PC-3 (cell line): ENCODE results near the gene FKBP7.

Experiments
- EZH2 ChIP-seq: fragments of 300-600 bp; sonication (generic); IDR thresholded peaks from one replicate; pipeline ENCODE4 v1.6.1; 2017; ENCODE audit warnings: antibody characterized with exemption, mild to moderate bottlenecking, low read length; ENCODE audit not compliant: unreplicated experiment
- TF ChIP-seq, protein P1 (sequence below): fragments of 300-600 bp; sonication (generic); conservative IDR thresholded peaks from 2 replicates; pipeline ENCODE4 v1.5.1; 2017; ENCODE audit warnings: antibody characterized with exemption, low read depth, mild to moderate bottlenecking, low read length

DNA sequence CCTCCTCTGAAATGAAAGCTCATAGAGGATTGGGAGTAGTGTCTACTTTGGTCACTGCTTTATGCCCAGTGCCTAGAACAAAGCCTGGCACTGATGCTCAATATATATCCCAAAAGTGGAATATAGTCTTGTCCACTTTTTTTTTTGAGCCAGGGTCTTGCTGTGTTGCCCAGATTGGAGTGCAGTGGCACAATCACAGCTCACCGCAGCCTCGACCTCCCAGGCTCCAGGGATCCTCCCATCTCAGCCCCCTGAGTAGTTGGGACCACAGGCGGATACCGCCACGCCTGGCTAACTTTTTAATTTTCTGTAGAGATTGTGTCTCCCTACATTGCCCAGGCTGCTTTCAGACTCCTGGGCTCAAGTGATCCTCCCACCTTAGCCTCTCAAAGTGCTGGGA, 3.8 kb downstream of the FKBP7 start:
- TF ChIP-seq, protein P1, sequence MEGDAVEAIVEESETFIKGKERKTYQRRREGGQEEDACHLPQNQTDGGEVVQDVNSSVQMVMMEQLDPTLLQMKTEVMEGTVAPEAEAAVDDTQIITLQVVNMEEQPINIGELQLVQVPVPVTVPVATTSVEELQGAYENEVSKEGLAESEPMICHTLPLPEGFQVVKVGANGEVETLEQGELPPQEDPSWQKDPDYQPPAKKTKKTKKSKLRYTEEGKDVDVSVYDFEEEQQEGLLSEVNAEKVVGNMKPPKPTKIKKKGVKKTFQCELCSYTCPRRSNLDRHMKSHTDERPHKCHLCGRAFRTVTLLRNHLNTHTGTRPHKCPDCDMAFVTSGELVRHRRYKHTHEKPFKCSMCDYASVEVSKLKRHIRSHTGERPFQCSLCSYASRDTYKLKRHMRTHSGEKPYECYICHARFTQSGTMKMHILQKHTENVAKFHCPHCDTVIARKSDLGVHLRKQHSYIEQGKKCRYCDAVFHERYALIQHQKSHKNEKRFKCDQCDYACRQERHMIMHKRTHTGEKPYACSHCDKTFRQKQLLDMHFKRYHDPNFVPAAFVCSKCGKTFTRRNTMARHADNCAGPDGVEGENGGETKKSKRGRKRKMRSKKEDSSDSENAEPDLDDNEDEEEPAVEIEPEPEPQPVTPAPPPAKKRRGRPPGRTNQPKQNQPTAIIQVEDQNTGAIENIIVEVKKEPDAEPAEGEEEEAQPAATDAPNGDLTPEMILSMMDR = no peak
- TF ChIP-seq EZH2 = no peak
